Keratinocyte (primary cell): ENCODE results near the gene OR8H2. TPM values are rescaled to one million over a fixed set of nuclear protein-coding genes. Genes with fewer than 3 reads are reported as not detected.
"Not testable (repeated sequence)": the region's sequence is repeated elsewhere in the genome, so short reads cannot be mapped to it uniquely, and the experiment has no call there.

ENCODE experiments used
- DNase-seq: peaks from one replicate; pipeline ENCODE4 v3.0.0-alpha.2; 2011; ENCODE audit warnings: low read depth, missing footprints, low spot score
- FAIRE-seq: peaks from 2 replicates; lab custom pipeline; 2011; peaks lifted over from hg19 to GRCh38; lab: Jason Lieb, UNC
- H2AFZ ChIP-seq: 2 replicates; pipeline ENCODE4 v1.6.0; 2012; ENCODE audit warnings: low read length, control low read depth, inconsistent platforms; ENCODE audit not compliant: control insufficient read depth
- H3K27ac ChIP-seq: 2 replicates; pipeline ENCODE4 v1.5.1; 2011; ENCODE audit warnings: low read length; ENCODE audit not compliant: control insufficient read depth, insufficient read depth
- H3K27me3 ChIP-seq: 3 replicates; pipeline ENCODE4 v1.6.0; 2011; ENCODE audit warnings: low read length; ENCODE audit not compliant: control insufficient read depth, insufficient read depth; ENCODE audit errors: extremely low read depth
- H3K36me3 ChIP-seq, 2 experiments: 2 replicates in 1 of 2; 3 replicates in 1 of 2; pipeline ENCODE4 v1.5.1; 2011; ENCODE audit warnings: low read length in 2 of 2, mild to moderate bottlenecking in 1 of 2; ENCODE audit not compliant: control insufficient read depth in 2 of 2, insufficient read depth in 2 of 2; ENCODE audit errors: extremely low read depth in 1 of 2
- H3K4me1 ChIP-seq: 3 replicates; pipeline ENCODE4 v1.5.1; 2011; ENCODE audit warnings: low read length; ENCODE audit not compliant: control insufficient read depth, insufficient read depth; ENCODE audit errors: extremely low read depth
- H3K4me2 ChIP-seq: 3 replicates; pipeline ENCODE4 v1.6.0; 2011; ENCODE audit warnings: low read depth, low read length; ENCODE audit not compliant: control insufficient read depth, insufficient read depth; ENCODE audit errors: extremely low read depth
- H3K4me3 ChIP-seq, 3 experiments: fragments of 200-600 bp in 1 of 3; sonication (generic) in 1 of 3; 2 replicates in 2 of 3; 3 replicates in 1 of 3; pipeline ENCODE4 v1.5.1; 2011 to 2016; ENCODE audit warnings: low read length in 3 of 3, mild to moderate bottlenecking in 3 of 3, control low read depth in 2 of 3, inconsistent platforms in 1 of 3, low read depth in 1 of 3, mixed read lengths in 1 of 3, mixed run types in 1 of 3, moderate library complexity in 1 of 3; ENCODE audit not compliant: control insufficient read depth in 2 of 3, insufficient read depth in 2 of 3; ENCODE audit errors: extremely low read depth in 1 of 3
- H3K79me2 ChIP-seq: 2 replicates; pipeline ENCODE4 v1.6.0; 2012; ENCODE audit warnings: low read length; ENCODE audit not compliant: control insufficient read depth, insufficient read depth
- H3K9ac ChIP-seq: 3 replicates; pipeline ENCODE4 v1.6.0; 2011; ENCODE audit warnings: low read length; ENCODE audit not compliant: control insufficient read depth, insufficient read depth; ENCODE audit errors: extremely low read depth
- H3K9me1 ChIP-seq: 3 replicates; pipeline ENCODE4 v1.6.0; 2011; ENCODE audit warnings: low read length; ENCODE audit not compliant: control insufficient read depth, insufficient read depth; ENCODE audit errors: extremely low read depth
- H3K9me3 ChIP-seq: 2 replicates; pipeline ENCODE4 v1.5.1; 2012; ENCODE audit warnings: low read depth, low read length; ENCODE audit not compliant: control insufficient read depth
- H4K20me1 ChIP-seq: 3 replicates; pipeline ENCODE4 v1.6.0; 2011; ENCODE audit warnings: low read length; ENCODE audit not compliant: control insufficient read depth, insufficient read depth; ENCODE audit errors: extremely low read depth
- CTCF ChIP-seq, 3 experiments: IDR thresholded peaks in 1 of 3; conservative IDR thresholded peaks in 1 of 3; optimal IDR thresholded peaks in 1 of 3; 2 replicates in 2 of 3; 3 replicates in 1 of 3; pipeline versions ENCODE3 to v1.5.1; 2011; ENCODE audit warnings: low read length in 3 of 3, mild to moderate bottlenecking in 3 of 3, moderate library complexity in 2 of 3, control low read depth in 1 of 3, inconsistent platforms in 1 of 3; ENCODE audit not compliant: insufficient read depth in 2 of 3; ENCODE audit errors: extremely low read depth in 1 of 3
- EZH2 ChIP-seq: IDR thresholded peaks from one replicate; pipeline ENCODE4 v1.6.1; 2012; ENCODE audit warnings: inconsistent platforms, mild to moderate bottlenecking, low read length, moderate library complexity
- dilution Hi-C: fragments of 300-500 bp; cut with MboI; formaldehyde crosslinking; loops from one replicate; pipeline ENCODE4 v1.7.0; 2020; ENCODE audit warnings: low sequenced_read_pairs; ENCODE audit not compliant: extremely low pct_ligation_motif_present
- polyA minus RNA-seq, 3 experiments: library from RNA; depleted of rRNA, polyadenylated mRNA; stranded (reverse); fragments of >200 nt; gene quantifications; 1 replicate in 1 of 3; 2 replicates in 1 of 3; 3 replicates in 1 of 3; pipeline ENCODE4 v1.2.3, GENCODE V29; 2011
- polyA plus RNA-seq, 5 experiments: library from polyadenylated mRNA; depleted of rRNA in 3 of 5; stranded (reverse) in 3 of 5; stranded (forward) in 1 of 5; unstranded in 1 of 5; fragments of >200 nt; gene quantifications; 1 replicate in 1 of 5; 2 replicates in 3 of 5; 3 replicates in 1 of 5; pipeline versions ENCODE4 v1.2.1 to v1.2.3, GENCODE V29; 2011 to 2012; ENCODE audit warnings: missing spikeins in 2 of 5, low read depth in 1 of 5, low replicate concordance in 1 of 5

The OR8H2 gene
- polyA plus RNA-seq (not detected in 3 replicates), polyA minus RNA-seq (not detected in 3 replicates)
- not detected for polyA plus RNA-seq (2011; ENCODE audit: low read depth)
- not detected in 2 replicates for polyA plus RNA-seq (2011; cell fraction: cytosol; rRNA removed)
- polyA plus RNA-seq (2011; cell fraction: nucleus; rRNA removed): not detected in 2 replicates
- polyA plus RNA-seq (2012; ENCODE audit: low replicate concordance): not detected in 2 replicates
- polyA minus RNA-seq (2011; cell fraction: cytosol; rRNA and poly(A)+ RNA removed): not detected
- not detected in 2 replicates for polyA minus RNA-seq (2011; cell fraction: nucleus; rRNA and poly(A)+ RNA removed)

- no peaks in the 10 kb centered on the region for H3K27me3 ChIP-seq
- H3K9ac ChIP-seq: no peak within 1 kb of the TSS
- H3K9me3 ChIP-seq: no peaks in the 10 kb centered on the region
- no peaks in the 10 kb centered on the region for H3K36me3 ChIP-seq
- H3K4me3 ChIP-seq: no peak within 1 kb of the TSS
- no peak within 1 kb of the TSS for H3K4me2 ChIP-seq
- dilution Hi-C loops: no loop called here
- no peak within 1 kb of the TSS for H2AFZ ChIP-seq
- no peak for FAIRE-seq
- TF ChIP-seq CTCF (optimal IDR thresholded peaks at IDR 0.05 in 1 of 3, IDR thresholded peaks at IDR 0.05 in 1 of 3, conservative IDR thresholded peaks at IDR 0.05 in 1 of 3; ENCODE audit: extremely low read depth in 1 of 3, insufficient read depth in 2 of 3, low read length in 3 of 3) (no peak), EZH2 (no peak)
- no peak within 1 kb of the TSS for H3K27ac ChIP-seq
- no peak for DNase-seq
- no peaks in the 10 kb centered on the region for H3K4me1 ChIP-seq
- no peaks in the 10 kb centered on the region for H3K9me1 ChIP-seq
- H3K79me2 ChIP-seq: no peaks in the 10 kb centered on the region
- no peaks in the 10 kb centered on the region for H4K20me1 ChIP-seq
These were observed at the start of gene OR8H2 for GRCh38 chr11:56103210-56103737. Gene OR8H2, plus strand, starts transcription at chr11:56103687. Its CDS starts 1,356 bp downstream, at chr11:56105043.

- H3K9me3 ChIP-seq, H3K9me1 ChIP-seq, H3K79me2 ChIP-seq, H3K9ac ChIP-seq, H3K4me3 ChIP-seq, H4K20me1 ChIP-seq, H3K4me1 ChIP-seq, dilution Hi-C loops, FAIRE-seq, H3K36me3 ChIP-seq, DNase-seq, H3K27me3 ChIP-seq, H3K4me2 ChIP-seq, H2AFZ ChIP-seq, H3K27ac ChIP-seq: not testable (repeated sequence)
These were observed 47.1 kb upstream of the OR8H2 start for GRCh38 chr11:56056366-56056765.

GRCh38 chr11:56057661-56058237, 45.7 kb upstream of the OR8H2 start:
- H3K27ac ChIP-seq, DNase-seq, H3K9ac ChIP-seq, H4K20me1 ChIP-seq, H3K9me3 ChIP-seq, H3K4me3 ChIP-seq, H3K4me2 ChIP-seq, H2AFZ ChIP-seq, FAIRE-seq, dilution Hi-C loops, H3K36me3 ChIP-seq, H3K79me2 ChIP-seq, H3K27me3 ChIP-seq, H3K4me1 ChIP-seq, H3K9me1 ChIP-seq: not testable (repeated sequence)

- H3K4me3 ChIP-seq, H3K27ac ChIP-seq, H3K27me3 ChIP-seq, H3K36me3 ChIP-seq, H3K4me2 ChIP-seq, H4K20me1 ChIP-seq, H3K9me3 ChIP-seq, H3K9me1 ChIP-seq, H3K9ac ChIP-seq, H2AFZ ChIP-seq, dilution Hi-C loops, FAIRE-seq, H3K79me2 ChIP-seq, H3K4me1 ChIP-seq, DNase-seq: not testable (repeated sequence)
These were observed 45.2 kb upstream of the OR8H2 start for GRCh38 chr11:56058260-56058780.
